Skeletal muscle tissue (tissue), 4 donors: ENCODE results near the gene TRNP1. TPM values are rescaled to one million over a fixed set of nuclear protein-coding genes. Genes with fewer than 3 reads are reported as not detected.
A peak's percentile ranks its signal among the peaks of the same experiment; 100 is the strongest.
"Not testable (repeated sequence)": the region's sequence is repeated elsewhere in the genome, so short reads cannot be mapped to it uniquely, and the experiment has no call there.

Experiments used
- H3K27ac ChIP-seq: one replicate; pipeline ENCODE4 v1.7.0; 2013; ENCODE audit warnings: mild to moderate bottlenecking, low read depth, low read length, inconsistent platforms
- H3K27me3 ChIP-seq, 3 donors: one replicate each; pipeline ENCODE4 v1.7.0; 2013; ENCODE audit warnings: low read length in 3 of 3; ENCODE audit not compliant: control insufficient read depth in 3 of 3, insufficient read depth in 3 of 3
- H3K36me3 ChIP-seq, 3 donors: one replicate each; pipeline ENCODE4 v1.7.0; 2013; ENCODE audit warnings: low read length in 3 of 3; ENCODE audit not compliant: control insufficient read depth in 3 of 3, insufficient read depth in 3 of 3
- H3K4me1 ChIP-seq, 3 donors: one replicate each; pipeline ENCODE4 v1.7.0; 2013; ENCODE audit warnings: low read length in 3 of 3, mild to moderate bottlenecking in 3 of 3; ENCODE audit not compliant: control insufficient read depth in 3 of 3, insufficient read depth in 3 of 3
- H3K4me3 ChIP-seq, 3 donors: one replicate each; pipeline ENCODE4 v1.7.0; 2013; ENCODE audit warnings: low read length in 3 of 3
- H3K9ac ChIP-seq, 3 donors: one replicate each; pipeline ENCODE4 v1.7.0; 2013; ENCODE audit warnings: low read length in 3 of 3, mild to moderate bottlenecking in 3 of 3, moderate library complexity in 2 of 3, low read depth in 1 of 3
- H3K9me3 ChIP-seq, 3 donors: one replicate each; pipeline ENCODE4 v1.7.0; 2013; ENCODE audit warnings: low read length in 3 of 3; ENCODE audit not compliant: control insufficient read depth in 3 of 3
- total RNA-seq: library from RNA; depleted of rRNA; stranded (reverse); fragments of >200 nt; gene quantifications from one replicate; pipeline ENCODE4 v1.2.3, GENCODE V29; 2014
- donor health status: Osteomylitis.

The TRNP1 gene
- total RNA-seq, 1 donor from 2014 or later: under 0.01 TPM

DNA sequence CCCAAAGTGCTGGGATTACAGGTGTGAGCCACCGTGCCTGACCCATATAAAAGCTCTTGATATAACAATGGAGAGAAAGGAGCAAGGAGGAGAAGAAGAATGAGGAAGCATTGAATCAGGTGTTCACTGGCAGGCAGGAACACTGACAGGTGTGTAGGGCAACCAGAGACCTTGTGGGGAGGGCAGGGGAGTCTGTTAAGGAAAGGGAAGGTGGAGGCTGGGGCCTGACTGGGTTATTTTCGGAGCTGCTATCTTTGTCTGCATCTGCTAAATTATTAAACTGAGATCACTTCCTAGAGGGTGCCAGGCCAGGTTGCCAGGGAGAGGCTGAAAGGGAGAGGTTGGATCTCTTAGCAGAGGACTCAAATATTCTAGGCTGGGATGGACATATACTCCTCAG is 6.8 kb upstream of the TRNP1 start:
- H3K4me1 ChIP-seq: peaks cover 0 to 3% (median 0%) of the 10 kb centered on the region in 3 donors
- H3K9me3 ChIP-seq: no peaks in the 10 kb centered on the region
- H3K9ac ChIP-seq: no peak overlapping the region
- H3K27me3 ChIP-seq: peaks cover 5 to 19% (median 12%) of the 10 kb centered on the region in 3 donors
- H3K4me3 ChIP-seq: no peak overlapping the region
- H3K36me3 ChIP-seq: no peaks in the 10 kb centered on the region
- no peak overlapping the region for H3K27ac ChIP-seq

DNA sequence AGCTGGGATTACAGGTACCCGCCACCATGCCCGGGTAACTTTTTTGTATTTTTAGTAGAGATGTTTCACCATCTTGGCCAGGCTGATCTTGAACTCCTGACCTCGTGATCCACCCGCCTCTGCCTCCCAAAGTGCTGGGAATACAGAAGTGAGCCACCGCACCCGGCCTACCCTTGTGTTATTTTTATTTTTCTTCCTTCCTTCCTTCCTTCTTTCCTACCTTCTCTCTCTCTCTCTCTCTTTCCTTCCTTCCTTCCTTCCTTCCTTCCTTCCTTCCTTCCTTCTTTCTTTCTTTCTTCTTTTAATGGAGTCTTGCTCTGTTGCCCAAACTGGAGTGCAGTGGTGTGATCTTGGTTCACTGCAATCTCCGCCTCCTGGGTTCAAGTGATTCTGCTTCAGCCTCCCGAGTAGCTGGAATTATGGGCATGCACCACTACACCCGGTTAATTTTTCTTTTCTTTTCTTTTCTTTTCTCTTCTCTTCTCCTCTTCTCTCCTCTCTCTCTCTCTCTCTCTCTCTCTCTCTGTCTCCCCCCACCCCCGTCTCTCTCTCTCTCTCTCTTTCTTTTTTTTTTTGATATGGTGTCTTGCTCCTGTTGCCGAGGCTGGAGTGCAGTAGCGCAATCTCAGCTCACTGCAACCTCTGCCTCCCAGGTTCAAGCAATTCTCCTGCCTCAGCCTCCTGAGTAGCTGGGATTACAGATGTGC is 3.9 kb upstream of the TRNP1 start:
- H3K9me3 ChIP-seq, H3K27ac ChIP-seq, H3K4me3 ChIP-seq, H3K36me3 ChIP-seq, H3K9ac ChIP-seq: not testable (repeated sequence)
- Histone ChIP-seq H3K27me3 (peaks cover 22 to 24% (median 23%) of the 10 kb centered on the region in 3 donors), H3K4me1 (peaks cover 6 to 11% (median 7%) of the 10 kb centered on the region in 3 donors)

DNA sequence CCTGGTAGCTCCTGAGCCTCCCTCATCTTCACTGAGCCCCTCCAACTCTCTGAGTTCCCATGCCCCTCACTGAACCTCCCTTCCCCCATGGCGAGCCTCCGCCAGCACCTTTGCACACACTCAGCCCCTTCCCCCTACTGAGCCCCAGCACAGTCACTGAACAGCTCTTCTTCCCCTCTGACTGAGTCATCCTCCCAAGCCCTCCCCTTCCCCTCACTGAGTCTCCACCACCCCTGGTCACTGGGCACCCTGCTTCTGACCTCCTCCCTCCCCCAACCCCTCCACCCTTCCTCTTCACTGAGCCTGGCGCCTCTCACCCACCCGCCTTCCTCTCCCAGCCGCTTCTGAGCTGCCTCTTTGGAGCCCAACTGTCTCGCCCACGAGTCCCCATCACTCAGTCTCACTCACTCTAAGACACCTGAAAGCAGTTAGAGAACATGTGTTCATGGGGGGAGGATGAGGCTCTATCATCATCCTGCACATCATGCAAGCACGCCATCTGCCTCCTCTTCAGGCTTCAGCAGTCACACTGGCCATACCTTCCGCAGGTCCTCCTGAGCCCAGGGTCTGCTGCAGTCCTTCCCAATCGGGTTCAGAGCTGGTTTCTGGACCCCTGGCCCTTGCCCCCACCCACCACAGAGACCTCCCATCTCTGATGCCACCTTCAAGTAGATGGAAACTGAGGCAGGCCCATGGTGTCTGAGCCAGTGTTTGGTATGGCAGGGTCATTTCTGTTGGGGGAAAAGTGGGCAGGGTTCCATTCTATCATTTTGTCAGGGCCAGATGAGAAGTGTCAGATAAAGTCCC is 2.0 kb upstream of the TRNP1 start:
- peaks cover 9 to 12% (median 9%) of the 10 kb centered on the region in 3 donors for H3K4me1 ChIP-seq
- H3K27me3 ChIP-seq: peaks cover 40 to 41% (median 41%) of the 10 kb centered on the region in 3 donors
- H3K9me3 ChIP-seq: no peaks in the 10 kb centered on the region
- no peaks in the 10 kb centered on the region for H3K36me3 ChIP-seq
- no peak overlapping the region for H3K4me3 ChIP-seq
- H3K9ac ChIP-seq: no peak overlapping the region
- H3K27ac ChIP-seq: no peak overlapping the region

DNA sequence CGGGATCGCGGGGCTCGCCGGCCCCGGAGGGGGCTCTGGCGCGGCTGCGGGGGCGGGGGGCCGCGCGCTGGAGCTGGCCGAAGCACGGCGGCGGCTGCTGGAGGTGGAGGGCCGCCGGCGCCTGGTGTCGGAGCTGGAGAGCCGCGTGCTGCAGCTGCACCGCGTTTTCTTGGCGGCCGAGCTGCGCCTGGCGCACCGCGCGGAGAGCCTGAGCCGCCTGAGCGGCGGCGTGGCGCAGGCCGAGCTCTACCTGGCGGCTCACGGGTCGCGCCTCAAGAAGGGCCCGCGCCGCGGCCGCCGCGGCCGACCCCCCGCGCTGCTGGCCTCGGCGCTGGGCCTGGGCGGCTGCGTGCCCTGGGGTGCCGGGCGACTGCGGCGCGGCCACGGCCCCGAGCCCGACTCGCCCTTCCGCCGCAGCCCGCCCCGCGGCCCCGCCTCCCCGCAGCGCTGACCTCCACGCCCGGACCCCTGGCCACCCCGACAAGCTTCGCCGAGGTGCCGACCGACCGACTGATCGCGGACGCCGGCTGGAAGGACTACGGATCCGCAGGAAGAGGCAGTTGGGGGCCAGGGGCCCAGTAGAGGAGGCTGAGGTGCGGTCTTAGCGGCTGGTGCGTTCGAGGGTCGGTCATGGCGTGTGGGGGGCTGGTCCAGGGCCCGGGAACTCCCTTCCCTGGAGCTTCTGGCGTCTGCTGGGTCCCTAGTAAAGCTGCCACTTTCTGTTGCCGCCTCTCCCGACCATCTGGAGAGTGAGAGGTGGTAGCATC is 711 bp downstream of the TRNP1 start:
- Histone ChIP-seq H3K27ac (no peak overlapping the region), H3K27me3 (peaks cover 37 to 44% (median 43%) of the 10 kb centered on the region in 3 donors), H3K4me1 (peaks cover 18 to 26% (median 18%) of the 10 kb centered on the region in 3 donors)

DNA sequence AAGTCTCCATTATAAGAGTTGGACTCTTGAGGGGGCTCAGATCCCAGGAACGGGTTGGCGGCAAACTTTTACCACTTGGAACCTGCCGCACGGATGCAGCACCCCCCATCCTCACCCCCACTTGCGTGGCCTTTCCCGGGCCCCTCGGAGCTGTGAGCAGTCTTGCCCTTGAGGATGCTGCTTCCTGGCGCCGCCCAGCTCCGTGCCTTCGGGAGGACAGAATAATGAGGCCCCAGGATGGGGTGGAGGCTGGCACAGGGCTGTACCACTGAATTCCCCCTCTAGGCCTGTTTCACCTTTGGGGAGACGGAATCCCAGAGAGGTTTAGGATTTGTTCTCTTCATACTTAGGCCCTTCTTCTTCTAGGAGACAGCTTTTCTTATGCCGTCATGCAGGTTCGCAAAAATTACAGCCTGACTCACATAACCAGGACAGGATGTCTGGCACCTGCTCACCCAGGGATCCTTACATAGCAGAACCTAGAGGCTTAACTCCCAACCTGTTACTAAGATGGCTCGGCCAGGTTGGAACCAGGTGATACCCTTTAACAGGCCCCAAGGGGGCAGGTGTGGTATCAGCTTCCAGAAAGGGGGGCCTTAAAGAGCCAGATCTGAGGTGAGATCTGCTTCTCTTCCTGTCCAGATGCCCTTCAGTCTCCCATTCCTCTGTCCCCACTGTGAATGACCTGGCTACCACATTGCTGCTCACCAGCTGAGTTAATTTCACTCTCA is 1.5 kb downstream of the TRNP1 start:
- Histone ChIP-seq H3K9me3 (no peaks in the 10 kb centered on the region), H3K27me3 (peaks cover 37 to 44% (median 43%) of the 10 kb centered on the region in 3 donors), H3K27ac (no peak overlapping the region), H3K4me3 (peak overlapping the region; percentile 30 to 65 (median 33)), H3K4me1 (peaks cover 18 to 34% (median 25%) of the 10 kb centered on the region in 3 donors), H3K36me3 (no peaks in the 10 kb centered on the region), H3K9ac (peak overlapping the region in 2 of 3 donors; percentile 45 to 62)

More for the DNA sequence above, 711 bp downstream of the TRNP1 start:
- no peaks in the 10 kb centered on the region for H3K36me3 ChIP-seq
- peak overlapping the region; percentile 30 to 65 (median 51) for H3K4me3 ChIP-seq
- H3K9me3 ChIP-seq: no peaks in the 10 kb centered on the region
- H3K9ac ChIP-seq: peak overlapping the region in 2 of 3 donors; percentile 45 to 62

DNA sequence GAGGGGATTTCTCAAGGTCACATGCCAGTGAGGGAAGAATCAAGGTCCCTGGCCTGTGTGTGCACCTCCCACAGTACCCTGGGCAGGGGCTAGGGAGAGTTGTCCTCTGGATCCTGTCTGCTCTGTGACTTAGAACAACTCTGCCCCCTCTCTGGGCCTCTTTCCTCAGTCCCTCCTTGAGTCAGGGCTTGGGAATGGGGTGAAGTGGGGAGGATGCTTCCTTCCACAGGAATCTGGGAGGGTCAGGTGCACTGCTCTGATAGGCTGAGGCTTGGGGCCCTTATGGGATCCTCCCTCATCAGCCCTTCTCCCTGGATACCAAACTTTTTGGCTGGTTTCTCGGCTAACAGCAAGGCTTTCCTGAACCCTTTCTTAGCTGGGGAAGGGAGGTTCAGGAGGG is 2.5 kb downstream of the TRNP1 start:
- H3K9ac ChIP-seq: peak overlapping the region in 2 of 3 donors; percentile 10 to 33
- peaks cover 24 to 37% (median 27%) of the 10 kb centered on the region in 3 donors for H3K4me1 ChIP-seq
- no peak overlapping the region for H3K27ac ChIP-seq

DNA sequence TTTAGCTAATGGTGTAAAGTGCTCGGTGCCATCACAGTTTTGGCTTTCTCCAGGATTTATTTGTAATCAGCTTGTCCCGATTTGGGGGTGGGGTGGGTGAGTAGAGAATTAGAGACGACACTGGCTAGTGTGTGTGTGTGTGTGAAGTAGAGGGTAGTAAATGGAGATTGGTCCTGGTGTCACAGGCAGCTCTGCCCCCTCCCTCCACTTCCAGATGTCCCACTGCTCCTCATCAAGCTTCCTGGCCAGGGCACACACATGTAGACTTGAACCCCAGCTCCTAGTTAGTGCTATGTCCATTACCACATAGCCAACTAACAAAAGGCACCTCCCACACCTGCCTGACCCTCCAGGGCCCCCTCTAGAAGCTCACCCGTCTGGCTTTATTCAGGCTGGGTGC is 3.2 kb downstream of the TRNP1 start:
- no peak overlapping the region for H3K9ac ChIP-seq
- peaks cover 29 to 38% (median 36%) of the 10 kb centered on the region in 3 donors for H3K27me3 ChIP-seq
- H3K4me1 ChIP-seq: peaks cover 27 to 39% (median 29%) of the 10 kb centered on the region in 3 donors
- H3K36me3 ChIP-seq: no peaks in the 10 kb centered on the region
- H3K9me3 ChIP-seq: no peaks in the 10 kb centered on the region
- no peak overlapping the region for H3K4me3 ChIP-seq
- H3K27ac ChIP-seq: no peak overlapping the region

More for the DNA sequence above, 2.5 kb downstream of the TRNP1 start:
- Histone ChIP-seq H3K4me3 (no peak overlapping the region), H3K27me3 (peaks cover 34 to 44% (median 43%) of the 10 kb centered on the region in 3 donors), H3K9me3 (no peaks in the 10 kb centered on the region), H3K36me3 (no peaks in the 10 kb centered on the region)

DNA sequence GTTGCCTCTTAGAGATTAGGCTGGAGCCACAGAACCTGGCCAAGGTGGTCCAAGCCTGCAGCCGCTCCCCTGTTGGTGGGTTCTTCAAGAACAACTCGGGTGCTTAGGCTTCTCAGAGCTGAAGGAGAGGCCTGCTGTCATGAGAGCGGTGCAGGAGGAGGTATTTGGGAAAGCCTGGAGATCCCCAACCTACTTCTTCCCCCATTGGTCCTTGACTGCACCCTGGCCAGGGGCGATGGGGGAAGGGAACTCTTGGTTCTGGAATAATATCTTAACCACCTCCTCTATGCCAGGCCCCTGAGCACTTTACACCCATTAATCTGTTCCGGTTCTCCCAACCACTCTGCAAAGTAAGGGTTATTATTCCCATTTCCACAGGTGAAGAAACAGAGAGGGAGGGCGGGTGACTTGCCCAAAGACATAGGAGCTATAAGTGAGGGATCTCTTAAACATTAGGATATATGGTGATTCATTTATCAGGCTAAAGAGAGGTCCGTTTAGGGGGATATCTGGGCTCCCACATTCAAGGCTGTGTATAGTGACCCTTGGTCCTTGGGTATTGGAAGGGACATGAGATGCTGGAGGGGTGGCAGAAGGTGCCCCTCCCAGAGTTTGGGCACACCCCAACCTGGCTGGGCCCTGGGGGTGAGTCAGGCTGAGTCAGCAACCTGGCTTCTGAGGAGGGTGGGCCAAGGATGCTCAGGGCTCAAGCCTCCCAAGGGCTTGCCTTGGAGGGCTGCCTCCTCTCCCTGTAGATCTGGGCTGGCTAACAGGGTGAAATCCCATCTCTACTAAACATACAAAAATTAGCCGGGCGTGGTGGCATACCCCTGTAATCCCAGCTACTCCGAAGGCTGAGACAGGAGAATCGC is 5.2 kb downstream of the TRNP1 start:
- H3K27ac ChIP-seq: peak overlapping the region; percentile 40
- H3K4me1 ChIP-seq: peaks cover 25 to 34% (median 25%) of the 10 kb centered on the region in 3 donors
- no peaks in the 10 kb centered on the region for H3K36me3 ChIP-seq
- H3K27me3 ChIP-seq: peaks cover 19 to 25% (median 24%) of the 10 kb centered on the region in 3 donors
- no peaks in the 10 kb centered on the region for H3K9me3 ChIP-seq
- no peak overlapping the region for H3K4me3 ChIP-seq
- peak overlapping the region in 1 of 3 donors; percentile 25 for H3K9ac ChIP-seq
